ENCODE data around the gene C22orf42.

C22orf42 gene

DNA sequence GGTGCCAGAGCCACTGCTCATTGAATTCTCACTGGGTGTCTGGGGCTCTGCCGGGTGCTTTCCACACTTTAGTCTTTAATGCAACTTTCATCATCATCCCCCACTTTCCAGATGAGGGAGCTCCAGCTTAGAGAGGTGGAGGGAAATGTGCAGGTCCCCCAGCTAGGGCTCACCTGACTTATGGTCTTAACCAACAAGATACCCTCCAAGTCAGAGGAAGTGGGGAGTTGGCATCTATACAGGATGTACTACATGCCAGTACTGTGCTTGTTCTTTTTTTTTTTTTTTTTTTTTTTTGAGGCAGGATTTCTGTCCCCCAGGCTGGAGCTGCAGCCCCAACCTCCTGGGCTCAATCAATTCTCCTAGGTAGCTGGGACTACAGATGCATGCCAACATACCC lies 26.3 kb downstream of the C22orf42 start:
- no peak for DNase-seq

DNA sequence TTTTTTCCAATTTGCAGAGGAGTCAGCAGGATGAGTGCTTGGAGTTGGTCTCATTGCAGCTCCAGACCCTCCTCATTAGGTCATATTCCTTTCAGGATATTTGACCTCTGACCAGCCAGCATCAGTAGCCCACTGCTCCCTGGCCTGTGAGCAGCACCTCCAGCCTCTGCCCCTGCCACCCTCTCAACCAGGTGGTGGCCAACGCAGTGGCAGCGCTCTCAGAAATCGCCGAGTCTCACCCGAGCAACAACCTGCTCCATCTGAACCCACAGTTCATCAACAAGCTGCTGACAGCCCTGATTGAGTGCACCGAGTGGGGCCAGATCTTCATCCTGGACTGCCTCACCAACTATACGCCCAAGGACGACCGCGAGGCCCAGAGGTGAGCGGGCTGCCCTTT lies 27.0 kb downstream of the C22orf42 start:
- DNase-seq = no peak

DNA sequence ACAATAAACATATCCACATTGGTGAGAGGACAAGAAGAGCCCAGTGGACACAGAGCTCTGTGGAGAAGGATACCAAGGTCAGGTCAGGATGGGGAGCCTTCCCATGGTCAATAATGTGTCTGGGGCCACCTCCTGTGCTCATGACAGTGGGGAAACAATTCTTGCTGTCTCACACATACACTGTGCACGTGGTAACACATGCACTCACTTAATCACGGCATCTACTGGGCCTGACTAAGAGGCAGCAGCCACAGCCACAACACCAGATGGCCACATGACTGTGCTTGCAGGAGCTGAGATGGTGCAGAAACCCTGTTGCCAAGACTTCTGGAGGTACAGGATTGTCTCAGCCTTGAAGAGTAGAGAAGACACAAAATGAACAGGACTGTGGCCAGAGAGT lies 28.6 kb downstream of the C22orf42 start:
- DNase-seq = no peak

DNA sequence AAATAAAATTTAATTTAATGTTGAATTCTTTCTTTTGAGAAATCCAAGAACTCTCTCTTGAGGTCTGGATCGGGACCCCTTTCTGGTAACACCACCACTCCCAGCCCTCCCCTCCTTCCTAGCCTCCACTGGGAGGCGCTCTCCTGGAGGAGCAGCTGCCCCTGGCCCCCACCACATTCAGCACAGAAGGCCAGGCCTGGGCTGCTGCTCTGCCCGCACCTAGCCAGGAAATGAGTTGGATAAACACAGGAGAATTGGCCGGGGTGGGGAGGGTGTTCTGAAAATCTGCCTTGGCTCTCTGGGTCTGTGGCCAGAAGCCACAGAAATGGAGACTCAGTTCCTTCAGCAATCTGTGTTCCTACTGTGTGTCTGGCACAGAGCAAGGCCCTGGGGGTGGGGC lies 31.2 kb downstream of the C22orf42 start:
- DNase-seq = no peak

DNA sequence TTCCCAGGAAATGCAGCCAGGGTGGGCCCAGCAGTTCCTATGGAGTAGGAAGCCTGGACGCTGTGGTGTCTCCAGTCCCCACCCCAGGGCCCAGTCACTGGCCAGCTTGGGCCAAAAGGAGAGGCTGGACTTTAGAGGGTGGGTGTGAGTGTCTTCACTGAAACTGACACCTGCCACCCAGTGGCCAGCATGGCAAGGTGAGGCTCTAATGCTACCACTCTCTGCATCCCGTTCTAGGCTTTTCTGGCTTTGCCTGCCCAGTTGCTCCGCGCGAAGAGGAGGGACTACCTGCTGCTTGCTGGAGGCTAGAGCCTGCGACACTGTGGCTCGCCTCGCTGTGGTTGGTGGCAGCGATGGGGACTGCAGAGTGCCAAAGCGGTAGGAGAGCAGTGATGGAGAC lies 35.4 kb downstream of the C22orf42 start:
- DNase-seq = no peak

DNA sequence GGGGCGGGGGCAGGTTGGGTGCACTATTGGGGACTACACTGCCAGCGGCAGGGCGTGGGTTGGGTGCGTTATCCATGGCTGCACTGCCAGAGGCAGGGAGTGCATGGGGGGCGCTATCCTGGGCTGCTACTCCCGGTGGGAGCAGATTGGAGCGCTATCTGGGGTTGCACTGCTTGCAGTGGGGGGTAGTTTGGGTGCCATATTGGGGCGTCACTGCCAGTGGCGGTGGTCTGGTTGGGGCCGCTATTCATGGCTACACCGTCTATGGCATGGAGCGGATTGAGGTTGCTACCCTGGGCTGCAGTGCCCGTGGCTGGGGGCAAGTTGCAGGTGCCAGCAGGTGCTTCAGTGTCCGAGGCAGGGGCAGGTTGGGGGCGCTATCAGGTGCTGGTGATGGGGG lies 36.2 kb downstream of the C22orf42 start:
- no peak for DNase-seq

DNA sequence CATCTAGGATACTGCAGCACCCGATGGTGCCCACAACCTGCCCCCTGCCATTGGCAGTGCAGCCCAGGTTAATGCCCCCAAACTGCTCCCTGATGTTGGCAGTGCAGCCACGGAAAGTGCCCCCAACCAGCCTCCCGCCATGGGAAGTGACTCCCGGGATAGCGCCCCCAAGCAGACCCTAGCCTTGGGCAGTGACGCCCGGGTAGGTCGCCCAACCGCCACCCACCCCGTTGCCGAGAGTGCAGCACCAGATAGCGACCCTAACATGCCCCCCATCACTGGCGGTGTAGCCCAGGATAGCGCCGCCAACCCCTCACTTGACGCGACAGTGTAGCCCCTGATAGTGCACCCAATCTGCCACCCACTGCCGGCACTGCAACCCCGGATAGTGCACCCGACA lies 38.5 kb downstream of the C22orf42 start:
- DNase-seq = no peak

DNA sequence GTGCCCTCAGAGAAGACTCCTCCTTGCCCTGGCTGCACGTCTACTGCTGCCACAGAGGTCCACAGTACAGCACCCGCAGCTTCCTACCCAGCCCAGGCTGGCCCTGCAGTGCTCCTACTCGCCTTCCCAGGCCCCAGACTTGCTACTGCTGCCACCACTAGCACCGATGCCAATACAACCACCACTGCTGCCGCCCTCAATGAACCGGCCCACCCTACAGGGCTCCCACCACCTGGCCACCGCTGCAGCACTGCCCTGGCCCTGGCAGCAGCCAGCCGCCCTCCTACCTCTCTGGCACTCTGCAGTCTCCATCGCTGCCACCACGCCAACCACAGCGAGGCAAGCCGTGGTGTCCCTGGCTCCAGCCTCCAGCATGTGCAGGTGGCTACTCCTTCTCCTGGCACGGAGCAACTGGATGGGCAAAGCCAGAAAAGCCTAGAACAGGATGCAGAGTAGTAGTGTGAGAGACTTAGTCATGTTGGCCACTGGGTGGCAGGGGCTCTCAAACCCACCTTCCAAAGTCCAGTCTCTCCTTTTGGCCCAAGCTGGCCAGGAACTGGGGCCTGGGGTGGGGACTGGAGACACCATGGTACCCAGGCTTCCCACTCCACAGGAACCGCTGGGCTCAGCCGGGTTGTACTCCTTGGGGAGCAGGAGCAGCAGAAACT lies 39.4 kb downstream of the C22orf42 start:
- no peak for DNase-seq

DNA sequence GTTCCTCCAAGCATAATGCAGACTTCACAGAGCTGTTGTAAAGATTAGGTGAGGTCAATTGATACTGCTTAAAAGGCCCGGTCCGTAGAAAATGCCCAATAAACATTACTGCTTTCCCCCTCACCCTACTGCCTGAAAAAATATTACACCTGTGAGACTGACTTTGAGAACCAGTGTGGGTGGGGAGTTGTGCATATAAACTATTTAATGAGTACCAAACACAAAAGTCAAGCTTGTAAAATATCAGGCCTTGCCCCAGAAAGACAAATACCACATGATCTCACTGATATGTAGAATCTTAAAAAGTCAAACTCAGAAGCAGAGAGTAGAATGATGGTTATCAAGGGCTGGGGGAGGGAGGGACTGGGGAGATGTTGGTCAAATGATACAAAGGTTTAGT lies 46.7 kb downstream of the C22orf42 start:
- no peak for DNase-seq

DNA sequence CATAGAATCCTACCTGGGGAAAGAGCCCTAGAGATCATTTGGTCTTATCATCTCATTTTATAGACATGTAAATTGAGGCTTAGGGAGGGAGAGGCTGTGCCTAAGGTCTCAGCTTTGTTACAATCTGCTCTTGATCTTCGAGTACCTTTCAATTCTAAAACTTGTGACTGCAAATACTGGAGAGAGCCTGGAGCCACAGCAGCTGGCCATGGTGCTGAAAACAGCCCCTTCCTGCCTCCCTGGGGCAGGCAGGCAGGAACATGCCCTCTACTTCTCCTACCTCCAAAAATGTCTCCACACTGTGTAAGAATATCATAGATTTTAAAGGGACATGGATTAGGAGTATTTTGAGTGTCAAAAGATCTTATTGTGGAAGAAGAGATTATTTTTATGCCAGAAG lies 52.2 kb downstream of the C22orf42 start:
- peak; percentile 40 for DNase-seq

DNA sequence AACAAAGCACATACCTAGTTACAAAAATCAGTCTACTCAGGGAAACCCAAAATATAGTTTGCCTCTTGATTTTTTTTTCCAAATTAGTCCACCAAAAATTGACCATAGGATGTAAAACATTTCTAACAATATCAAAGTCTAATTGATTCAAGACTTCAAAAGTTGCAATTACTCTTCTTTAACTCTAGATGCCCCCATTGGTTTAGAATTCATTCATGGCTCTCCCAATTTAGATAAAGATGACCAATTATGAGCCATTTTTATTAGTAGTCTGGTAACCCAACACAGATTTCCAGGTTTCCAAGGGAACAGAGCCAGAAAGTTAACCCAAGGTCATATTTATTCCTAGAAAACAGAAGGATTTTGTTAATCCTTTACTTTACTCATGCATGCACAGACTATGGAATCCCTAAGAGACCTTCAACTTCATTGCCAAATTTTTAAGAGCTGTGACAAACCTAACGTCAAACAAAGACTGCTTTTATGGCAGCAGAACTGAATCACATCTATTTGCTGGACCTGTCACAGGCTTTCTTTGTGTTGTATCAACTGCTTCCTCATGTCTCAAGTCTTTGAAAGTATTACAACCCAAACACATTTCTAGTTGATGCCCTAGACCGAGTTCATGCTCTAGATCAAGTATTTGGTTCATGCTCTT lies 55.3 kb downstream of the C22orf42 start:
- DNase-seq = no peak

DNA sequence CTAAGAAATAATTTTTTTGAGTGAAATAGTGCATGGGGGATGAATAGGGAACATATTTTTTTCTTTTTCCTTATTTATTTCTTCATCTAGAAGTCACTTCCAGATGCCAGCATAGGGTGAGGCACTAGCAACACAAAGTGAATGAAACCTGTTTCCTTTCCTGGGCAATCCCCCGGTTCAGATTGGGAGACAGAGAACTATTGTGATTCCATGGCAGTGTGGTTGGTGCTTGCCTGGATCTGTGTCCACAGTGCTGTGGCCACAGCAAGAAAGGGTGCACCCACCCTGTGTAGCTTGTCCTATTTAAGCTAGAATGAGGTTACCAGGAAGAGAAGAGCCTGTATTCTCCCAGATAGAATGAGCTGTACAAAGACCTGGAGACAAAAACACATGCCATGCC lies 58.4 kb downstream of the C22orf42 start:
- no peak for DNase-seq

All from stimulated activated CD8-positive, alpha-beta memory T cell treated with anti-CD3 and anti-CD28 coated beads, Interleukin-4, amount 100 ng/mL, for 48 hours (primary cell).